CD4-positive, alpha-beta memory T cell (primary cell): Measurements from ENCODE around the gene ZNF474. TPM values are rescaled to one million over a fixed set of nuclear protein-coding genes. Genes with fewer than 3 reads are reported as not detected.

Experiments
- CTCF ChIA-PET: fragments of 350-600 bp; sonication (Branson Sonifier 250); formaldehyde crosslinking; loops from one replicate; lab custom pipeline; 2021; ENCODE audit warnings: inconsistent platforms; ENCODE audit not compliant: partially characterized antibody; lab: Charles Lee
- POLR2A ChIA-PET: fragments of 350-600 bp; sonication (Branson Sonifier 250); formaldehyde crosslinking; loops from one replicate; lab custom pipeline; 2021; ENCODE audit not compliant: partially characterized antibody; lab: Charles Lee
- DNase-seq, 5 donors: peaks; one replicate each; pipeline versions ENCODE4 v3.0.0 to v3.0.0-alpha.2; 2020 to 2022; ENCODE audit warnings: mixed read lengths in 1 of 5
- H3K27ac ChIP-seq: one replicate; pipeline ENCODE4 v1.7.0; 2013; ENCODE audit warnings: low read depth, low read length
- H3K27me3 ChIP-seq: 2 replicates; pipeline ENCODE4 v1.7.0; 2013; ENCODE audit warnings: mild to moderate bottlenecking, low read length, moderate library complexity; ENCODE audit not compliant: insufficient read depth
- H3K36me3 ChIP-seq: 2 replicates; pipeline ENCODE4 v1.7.0; 2013; ENCODE audit warnings: mild to moderate bottlenecking, low read length, moderate library complexity; ENCODE audit not compliant: insufficient read depth
- H3K4me1 ChIP-seq: 2 replicates; pipeline ENCODE4 v1.7.0; 2013; ENCODE audit warnings: mild to moderate bottlenecking, low read length, moderate library complexity; ENCODE audit not compliant: insufficient read depth
- H3K4me3 ChIP-seq, 2 donors: one replicate each; pipeline ENCODE4 v1.7.0; 2013; ENCODE audit warnings: low read length in 2 of 2, mild to moderate bottlenecking in 1 of 2
- H3K9me3 ChIP-seq, 2 donors: one replicate each; pipeline ENCODE4 v1.7.0; 2013; ENCODE audit warnings: low read length in 2 of 2, control low read depth in 1 of 2; ENCODE audit not compliant: control insufficient read depth in 1 of 2
- H3K27ac Mint-ChIP-seq, 7 donors: one replicate each; pipeline ENCODE4 v1.8.0; 2020 to 2021; ENCODE audit warnings: mixed read lengths in 7 of 7, mild to moderate bottlenecking in 6 of 7, inconsistent platforms in 3 of 7, moderate library complexity in 3 of 7
- H3K27me3 Mint-ChIP-seq, 2 donors: one replicate each; pipeline ENCODE4 v1.8.0; 2020 to 2021; ENCODE audit warnings: mixed read lengths in 2 of 2
- H3K36me3 Mint-ChIP-seq, 2 donors: one replicate each; pipeline ENCODE4 v1.8.0; 2020 to 2021; ENCODE audit warnings: mixed read lengths in 2 of 2, inconsistent platforms in 1 of 2, mild to moderate bottlenecking in 1 of 2
- H3K4me1 Mint-ChIP-seq, 4 donors: one replicate each; pipeline ENCODE4 v1.8.0; 2020 to 2021; ENCODE audit warnings: mixed read lengths in 4 of 4, mild to moderate bottlenecking in 1 of 4
- H3K4me3 Mint-ChIP-seq, 8 donors: one replicate each; pipeline ENCODE4 v1.8.0; 2020 to 2021; ENCODE audit warnings: mixed read lengths in 8 of 8, mild to moderate bottlenecking in 7 of 8, moderate library complexity in 6 of 8, inconsistent platforms in 3 of 8
- H3K9me3 Mint-ChIP-seq, 8 donors: one replicate each; pipeline ENCODE4 v1.8.0; 2020 to 2021; ENCODE audit warnings: mixed read lengths in 8 of 8, mild to moderate bottlenecking in 5 of 8, inconsistent platforms in 3 of 8, moderate library complexity in 1 of 8
- intact Hi-C: fragments of 100-400 bp; cut with micrococcal nuclease; formaldehyde crosslinking; loops from one replicate; pipeline ENCODE4 v1.15.1; 2023
- polyA plus RNA-seq, 2 donors: library from polyadenylated mRNA; unstranded; fragments of 300-500 nt; fragmentation: Illumina TruSeq; gene quantifications; one replicate each; pipeline ENCODE4 v1.2.3, GENCODE V29; 2021
- total RNA-seq, 2 experiments: library from RNA; stranded (reverse); gene quantifications; one replicate each; pipeline ENCODE4 v1.2.3, GENCODE V29; 2021

Gene ZNF474
- total and polyA plus RNA-seq, 4 experiments from 2014 or later: 0.17 to 0.30 TPM; not detected in 2

- POLR2A ChIA-PET: no interaction called here
- no peaks in the 10 kb centered on the region for H3K4me1 ChIP-seq
These were observed 10.1 kb upstream of the ZNF474 start for GRCh38 chr5:122119205-122119604.

GRCh38 chr5:122120493-122120892 is 8.9 kb upstream of the ZNF474 start:
- H3K9me3 Mint-ChIP-seq: no peaks in the 10 kb centered on the region
- H3K36me3 ChIP-seq: no peaks in the 10 kb centered on the region
- H3K27ac ChIP-seq: no peak overlapping the region
- no peak overlapping the region for H3K4me3 Mint-ChIP-seq
- H3K27me3 ChIP-seq: no peaks in the 10 kb centered on the region
- DNase-seq: no peak
- H3K27ac Mint-ChIP-seq: no peak overlapping the region
- ChIA-PET POLR2A (no interaction called here), CTCF (no interaction called here)
- H3K27me3 Mint-ChIP-seq: no peaks in the 10 kb centered on the region
- intact Hi-C loops: no loop called here
- no peaks in the 10 kb centered on the region for H3K4me1 ChIP-seq
- no peak overlapping the region for H3K4me3 ChIP-seq
- H3K36me3 Mint-ChIP-seq: no peaks in the 10 kb centered on the region
- H3K4me1 Mint-ChIP-seq: no peaks in the 10 kb centered on the region
- no peaks in the 10 kb centered on the region for H3K9me3 ChIP-seq

More at GRCh38 chr5:122119205-122119604, 10.1 kb upstream of the ZNF474 start:
- CTCF ChIA-PET: no interaction called here
- Histone ChIP-seq H3K27ac (no peak overlapping the region), H3K9me3 (no peaks in the 10 kb centered on the region), H3K4me3 (no peak overlapping the region), H3K36me3 (no peaks in the 10 kb centered on the region), H3K27me3 (no peaks in the 10 kb centered on the region)
- Mint-ChIP-seq H3K27ac (no peak overlapping the region), H3K4me1 (no peaks in the 10 kb centered on the region), H3K36me3 (no peaks in the 10 kb centered on the region), H3K27me3 (no peaks in the 10 kb centered on the region), H3K9me3 (no peaks in the 10 kb centered on the region), H3K4me3 (no peak overlapping the region)
- intact Hi-C loops: no loop called here
- no peak for DNase-seq

- CTCF ChIA-PET: interaction anchor here (0.6 kb wide), 1 partner anchor 1088 kb away, joined by 3 read pairs; no protein-coding TSS in a partner anchor
These were observed 8.4 kb upstream of the ZNF474 start for GRCh38 chr5:122120957-122121356.

GRCh38 chr5:122121479-122122465 is 7.6 kb upstream of the ZNF474 start:
- H3K4me3 ChIP-seq: no peak overlapping the region
- DNase-seq: no peak
- POLR2A ChIA-PET: no interaction called here
- no peaks in the 10 kb centered on the region for H3K4me1 Mint-ChIP-seq
- H3K36me3 ChIP-seq: no peaks in the 10 kb centered on the region
- intact Hi-C loops: no loop called here
- no peak overlapping the region for H3K4me3 Mint-ChIP-seq
- no peaks in the 10 kb centered on the region for H3K36me3 Mint-ChIP-seq
- H3K9me3 Mint-ChIP-seq: no peaks in the 10 kb centered on the region
- no peak overlapping the region for H3K27ac ChIP-seq
- no peaks in the 10 kb centered on the region for H3K9me3 ChIP-seq
- H3K27me3 Mint-ChIP-seq: no peaks in the 10 kb centered on the region
- no peaks in the 10 kb centered on the region for H3K4me1 ChIP-seq
- H3K27ac Mint-ChIP-seq: peak overlapping the region in 1 of 7 donors; percentile 2
- no peaks in the 10 kb centered on the region for H3K27me3 ChIP-seq
- CTCF ChIA-PET: interaction anchor here (0.6 kb wide), 1 partner anchor 1089 kb away, joined by 3 read pairs; no protein-coding TSS in a partner anchor

More at GRCh38 chr5:122120957-122121356, 8.4 kb upstream of the ZNF474 start:
- no peaks in the 10 kb centered on the region for H3K27me3 ChIP-seq
- no peaks in the 10 kb centered on the region for H3K36me3 Mint-ChIP-seq
- H3K4me3 ChIP-seq: no peak overlapping the region
- no peaks in the 10 kb centered on the region for H3K4me1 Mint-ChIP-seq
- no peak overlapping the region for H3K27ac ChIP-seq
- no peak overlapping the region for H3K4me3 Mint-ChIP-seq
- no peaks in the 10 kb centered on the region for H3K9me3 Mint-ChIP-seq
- H3K4me1 ChIP-seq: no peaks in the 10 kb centered on the region
- H3K27ac Mint-ChIP-seq: no peak overlapping the region
- POLR2A ChIA-PET: no interaction called here
- no peaks in the 10 kb centered on the region for H3K36me3 ChIP-seq
- H3K9me3 ChIP-seq: no peaks in the 10 kb centered on the region
- intact Hi-C loops: no loop called here
- no peaks in the 10 kb centered on the region for H3K27me3 Mint-ChIP-seq
- DNase-seq: no peak

GRCh38 chr5:122124766-122125165 is 4.6 kb upstream of the ZNF474 start:
- Histone ChIP-seq H3K27me3 (no peaks in the 10 kb centered on the region), H3K9me3 (no peaks in the 10 kb centered on the region), H3K36me3 (no peaks in the 10 kb centered on the region), H3K4me1 (no peaks in the 10 kb centered on the region), H3K27ac (no peak overlapping the region), H3K4me3 (no peak overlapping the region)
- Mint-ChIP-seq H3K36me3 (no peaks in the 10 kb centered on the region), H3K4me3 (no peak overlapping the region), H3K9me3 (no peaks in the 10 kb centered on the region), H3K27ac (peak overlapping the region in 1 of 7 donors; percentile 60), H3K27me3 (no peaks in the 10 kb centered on the region), H3K4me1 (no peaks in the 10 kb centered on the region)
- ChIA-PET CTCF (no interaction called here), POLR2A (no interaction called here)
- intact Hi-C loops: no loop called here
- DNase-seq: no peak

DNA sequence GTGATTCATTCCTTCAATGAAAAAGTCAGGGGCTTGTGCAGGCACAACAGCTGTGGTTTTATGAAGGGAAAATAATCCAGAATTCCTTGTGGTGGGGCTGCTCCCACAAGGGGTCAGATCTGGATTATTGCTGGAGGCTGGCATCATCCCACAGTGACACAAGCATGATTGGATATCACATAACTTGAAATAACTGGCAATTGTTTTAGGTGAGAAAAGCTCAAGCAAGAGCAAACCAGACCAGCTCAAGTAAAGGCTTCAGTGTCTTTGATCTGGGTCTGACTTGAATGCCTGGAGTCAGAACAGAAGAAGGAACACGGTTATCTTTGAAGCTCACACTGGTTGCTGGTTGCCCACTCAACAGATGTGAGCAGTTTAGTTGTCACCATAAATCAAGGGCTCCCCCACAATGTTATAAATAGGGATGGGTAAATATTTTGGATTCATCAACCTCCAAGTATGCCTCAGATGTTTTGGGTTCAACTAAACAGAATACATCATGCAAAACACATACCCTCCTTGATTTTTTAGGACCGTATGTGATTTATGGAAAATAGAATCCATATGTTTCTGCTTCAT is 3.1 kb upstream of the ZNF474 start:
- no peak overlapping the region for H3K27ac ChIP-seq
- Mint-ChIP-seq H3K36me3 (no peaks in the 10 kb centered on the region), H3K4me3 (no peak overlapping the region), H3K4me1 (no peaks in the 10 kb centered on the region), H3K9me3 (no peaks in the 10 kb centered on the region), H3K27me3 (peaks cover 0 to 1% of the 10 kb centered on the region in 2 donors), H3K27ac (no peak overlapping the region)
- no peaks in the 10 kb centered on the region for H3K27me3 ChIP-seq
- ChIA-PET POLR2A (no interaction called here), CTCF (no interaction called here)
- no peak for DNase-seq
- no peaks in the 10 kb centered on the region for H3K36me3 ChIP-seq
- intact Hi-C loops: no loop called here
- no peak overlapping the region for H3K4me3 ChIP-seq
- no peaks in the 10 kb centered on the region for H3K9me3 ChIP-seq
- H3K4me1 ChIP-seq: no peaks in the 10 kb centered on the region

DNA sequence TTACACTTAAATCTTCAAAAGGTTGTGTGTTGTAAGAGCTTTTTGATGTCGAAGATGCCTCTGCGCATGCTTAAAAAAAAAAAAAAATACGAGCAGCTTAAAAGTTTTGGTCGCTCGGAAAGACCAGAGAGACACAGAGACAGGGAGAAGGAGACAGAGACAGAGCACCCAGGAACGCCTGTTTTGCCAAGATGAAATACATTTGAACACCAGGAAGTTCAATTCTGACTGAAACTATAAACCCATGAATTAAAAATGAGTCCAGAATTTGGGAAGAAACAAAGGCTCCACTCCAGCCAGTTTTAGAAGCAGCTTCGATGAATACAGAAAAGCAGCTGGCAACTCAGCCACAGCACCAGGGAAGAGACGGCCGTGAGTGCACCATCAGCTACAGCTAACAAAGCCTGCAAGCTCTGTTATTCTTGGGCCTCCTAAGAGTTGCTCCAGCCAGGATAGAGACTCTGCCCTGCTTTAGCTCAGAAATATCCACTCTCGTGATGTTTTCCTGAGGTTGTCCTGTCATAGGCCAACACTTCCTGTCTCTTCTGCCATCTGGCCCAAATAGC is 2.5 kb upstream of the ZNF474 start:
- Mint-ChIP-seq H3K4me1 (no peaks in the 10 kb centered on the region), H3K4me3 (no peak overlapping the region), H3K36me3 (no peaks in the 10 kb centered on the region), H3K27me3 (peaks cover 0 to 1% of the 10 kb centered on the region in 2 donors), H3K9me3 (no peaks in the 10 kb centered on the region), H3K27ac (no peak overlapping the region)
- intact Hi-C loops: no loop called here
- H3K4me3 ChIP-seq: no peak overlapping the region
- no peaks in the 10 kb centered on the region for H3K9me3 ChIP-seq
- H3K27ac ChIP-seq: no peak overlapping the region
- no peaks in the 10 kb centered on the region for H3K27me3 ChIP-seq
- no peaks in the 10 kb centered on the region for H3K4me1 ChIP-seq
- no peaks in the 10 kb centered on the region for H3K36me3 ChIP-seq
- DNase-seq: no peak
- ChIA-PET POLR2A (no interaction called here), CTCF (no interaction called here)
